ENCODE measurements around the gene LETM1. TPM values are rescaled to one million over a fixed set of nuclear protein-coding genes. Genes with fewer than 3 reads are reported as not detected.
"Not testable (repeated sequence)": the region's sequence is repeated elsewhere in the genome, so short reads cannot be mapped to it uniquely, and the experiment has no call there.

LETM1 gene
- total RNA-seq, 2 donors from 2014 or later = 28.2 to 40.3 TPM

GRCh38 chr4:1841201-1841886 is 14.6 kb downstream of the LETM1 start:
- H3K4me1 Mint-ChIP-seq (ENCODE audit: low read depth) = no peaks in the 10 kb centered on the region
- ATAC-seq (replicated peaks in 1 of 2) = no peak
- no peak overlapping the region for H3K27ac Mint-ChIP-seq
- H3K27me3 Mint-ChIP-seq (ENCODE audit: low read depth) = no peaks in the 10 kb centered on the region
- no peaks in the 10 kb centered on the region for H3K9me3 Mint-ChIP-seq
- no peak overlapping the region for H3K4me3 Mint-ChIP-seq
- peaks cover 0 to 15% of the 10 kb centered on the region in 2 donors for H3K36me3 Mint-ChIP-seq (ENCODE audit: insufficient read depth in 2 of 2)
- DNase-seq = no peak

GRCh38 chr4:1839282-1839681 is 16.7 kb downstream of the LETM1 start:
- Mint-ChIP-seq H3K9me3 (no peaks in the 10 kb centered on the region), H3K4me3 (no peak overlapping the region), H3K27me3 (ENCODE audit: low read depth) (no peaks in the 10 kb centered on the region), H3K27ac (no peak overlapping the region), H3K4me1 (ENCODE audit: low read depth) (peaks cover 1% of the 10 kb centered on the region), H3K36me3 (ENCODE audit: insufficient read depth in 2 of 2) (peaks cover 0 to 15% of the 10 kb centered on the region in 2 donors)
- DNase-seq (no peak), ATAC-seq (replicated peaks in 1 of 2) (no peak)

- Mint-ChIP-seq H3K27ac (no peak overlapping the region), H3K36me3 (ENCODE audit: insufficient read depth in 2 of 2) (peaks cover 0 to 11% of the 10 kb centered on the region in 2 donors)
Measured at GRCh38 chr4:1837069-1837468, 18.9 kb downstream of the LETM1 start.

GRCh38 chr4:1836650-1837049 is 19.3 kb downstream of the LETM1 start:
- peaks cover 5% of the 10 kb centered on the region for H3K4me1 Mint-ChIP-seq (ENCODE audit: low read depth)
- H3K27me3 Mint-ChIP-seq (ENCODE audit: low read depth) = no peaks in the 10 kb centered on the region
- DNase-seq (no peak), ATAC-seq (replicated peaks in 1 of 2) (no peak)
- H3K4me3 Mint-ChIP-seq = no peak overlapping the region
- H3K36me3 Mint-ChIP-seq (ENCODE audit: insufficient read depth in 2 of 2) = peaks cover 0 to 14% of the 10 kb centered on the region in 2 donors
- H3K27ac Mint-ChIP-seq = no peak overlapping the region
- H3K9me3 Mint-ChIP-seq = no peaks in the 10 kb centered on the region

More at GRCh38 chr4:1837069-1837468, 18.9 kb downstream of the LETM1 start:
- Mint-ChIP-seq H3K4me1 (ENCODE audit: low read depth) (peaks cover 5% of the 10 kb centered on the region), H3K9me3 (no peaks in the 10 kb centered on the region), H3K27me3 (ENCODE audit: low read depth) (no peaks in the 10 kb centered on the region), H3K4me3 (no peak overlapping the region)
- ATAC-seq (replicated peaks in 1 of 2) (no peak), DNase-seq (no peak)

- not testable (repeated sequence) for H3K4me3 Mint-ChIP-seq; ATAC-seq (replicated peaks in 1 of 2); H3K4me1 Mint-ChIP-seq (ENCODE audit: low read depth); H3K27me3 Mint-ChIP-seq (ENCODE audit: low read depth); H3K9me3 Mint-ChIP-seq; H3K27ac Mint-ChIP-seq; DNase-seq
- H3K36me3 Mint-ChIP-seq (ENCODE audit: insufficient read depth in 2 of 2) = peaks cover 0 to 12% of the 10 kb centered on the region in 2 donors
Measured at GRCh38 chr4:1835836-1836235, 20.1 kb downstream of the LETM1 start.

- H3K36me3 Mint-ChIP-seq (ENCODE audit: insufficient read depth in 2 of 2) = peaks cover 3 to 19% of the 10 kb centered on the region in 2 donors
- no peak for DNase-seq
- peaks cover 10% of the 10 kb centered on the region for H3K4me1 Mint-ChIP-seq (ENCODE audit: low read depth)
- H3K9me3 Mint-ChIP-seq = no peaks in the 10 kb centered on the region
- H3K27me3 Mint-ChIP-seq (ENCODE audit: low read depth) = no peaks in the 10 kb centered on the region
- no peak overlapping the region for H3K4me3 Mint-ChIP-seq
- no peak for ATAC-seq (replicated peaks in 1 of 2)
- peak overlapping the region; percentile 69 for H3K27ac Mint-ChIP-seq
Measured at GRCh38 chr4:1834047-1834775, 21.7 kb downstream of the LETM1 start.

GRCh38 chr4:1833307-1834046 is 22.5 kb downstream of the LETM1 start:
- no peak for ATAC-seq (replicated peaks in 1 of 2)
- H3K4me1 Mint-ChIP-seq (ENCODE audit: low read depth) = peaks cover 10% of the 10 kb centered on the region
- H3K27me3 Mint-ChIP-seq (ENCODE audit: low read depth) = no peaks in the 10 kb centered on the region
- H3K4me3 Mint-ChIP-seq = no peak overlapping the region
- peaks cover 3 to 15% of the 10 kb centered on the region in 2 donors for H3K36me3 Mint-ChIP-seq (ENCODE audit: insufficient read depth in 2 of 2)
- DNase-seq = no peak
- no peaks in the 10 kb centered on the region for H3K9me3 Mint-ChIP-seq
- no peak overlapping the region for H3K27ac Mint-ChIP-seq

GRCh38 chr4:1832690-1833089 is 23.3 kb downstream of the LETM1 start:
- ATAC-seq (replicated peaks in 1 of 2) (no peak), DNase-seq (no peak)
- no peak overlapping the region for H3K27ac Mint-ChIP-seq
- H3K36me3 Mint-ChIP-seq (ENCODE audit: insufficient read depth in 2 of 2) = peaks cover 3 to 15% of the 10 kb centered on the region in 2 donors
- peaks cover 10% of the 10 kb centered on the region for H3K4me1 Mint-ChIP-seq (ENCODE audit: low read depth)
- H3K4me3 Mint-ChIP-seq = no peak overlapping the region
- no peaks in the 10 kb centered on the region for H3K9me3 Mint-ChIP-seq
- no peaks in the 10 kb centered on the region for H3K27me3 Mint-ChIP-seq (ENCODE audit: low read depth)

- Mint-ChIP-seq H3K4me1 (ENCODE audit: low read depth) (peaks cover 10% of the 10 kb centered on the region), H3K27me3 (ENCODE audit: low read depth) (no peaks in the 10 kb centered on the region), H3K27ac (no peak overlapping the region), H3K36me3 (ENCODE audit: insufficient read depth in 2 of 2) (peaks cover 3 to 15% of the 10 kb centered on the region in 2 donors), H3K4me3 (no peak overlapping the region), H3K9me3 (no peaks in the 10 kb centered on the region)
- ATAC-seq (replicated peaks in 1 of 2) (no peak), DNase-seq (no peak)
Measured at GRCh38 chr4:1831331-1831730, 24.6 kb downstream of the LETM1 start.

- DNase-seq = no peak
- Mint-ChIP-seq H3K4me1 (ENCODE audit: low read depth) (peaks cover 10% of the 10 kb centered on the region), H3K9me3 (no peaks in the 10 kb centered on the region), H3K27ac (no peak overlapping the region), H3K36me3 (ENCODE audit: insufficient read depth in 2 of 2) (peaks cover 3 to 14% of the 10 kb centered on the region in 2 donors), H3K4me3 (no peak overlapping the region), H3K27me3 (ENCODE audit: low read depth) (no peaks in the 10 kb centered on the region)
- no peak for ATAC-seq (replicated peaks in 1 of 2)
Measured at GRCh38 chr4:1830642-1831228, 25.2 kb downstream of the LETM1 start.

- Mint-ChIP-seq H3K27ac (no peak overlapping the region), H3K4me1 (ENCODE audit: low read depth) (peaks cover 10% of the 10 kb centered on the region), H3K36me3 (ENCODE audit: insufficient read depth in 2 of 2) (peaks cover 3 to 14% of the 10 kb centered on the region in 2 donors)
Measured at GRCh38 chr4:1830234-1830633, 25.7 kb downstream of the LETM1 start.

GRCh38 chr4:1826531-1827350 is 29.2 kb downstream of the LETM1 start:
- Mint-ChIP-seq H3K27ac (no peak overlapping the region), H3K27me3 (ENCODE audit: low read depth) (no peaks in the 10 kb centered on the region), H3K4me1 (ENCODE audit: low read depth) (peaks cover 4% of the 10 kb centered on the region), H3K4me3 (no peak overlapping the region), H3K9me3 (no peaks in the 10 kb centered on the region), H3K36me3 (ENCODE audit: insufficient read depth in 2 of 2) (peaks cover 3 to 17% of the 10 kb centered on the region in 2 donors)
- DNase-seq (no peak), ATAC-seq (replicated peaks in 1 of 2) (no peak)

More at GRCh38 chr4:1830234-1830633, 25.7 kb downstream of the LETM1 start:
- H3K9me3 Mint-ChIP-seq = no peaks in the 10 kb centered on the region
- no peak for DNase-seq
- no peak overlapping the region for H3K4me3 Mint-ChIP-seq
- H3K27me3 Mint-ChIP-seq (ENCODE audit: low read depth) = no peaks in the 10 kb centered on the region
- no peak for ATAC-seq (replicated peaks in 1 of 2)

Data from activated T-cell treated with anti-CD3 and anti-CD28 coated beads, Interleukin-2, amount 50 U/mL, for 72 hours (primary cell).